Lower leg skin (tissue), 3 donors: ENCODE results near the gene ZRANB1.

Experiments
- POLR2A ChIP-seq, 2 donors: fragments of 450-650 bp; IDR thresholded peaks; one replicate each; pipeline ENCODE4 v1.6.1; 2016 to 2017; ENCODE audit warnings: antibody characterized with exemption in 2 of 2, mild to moderate bottlenecking in 1 of 2, moderate library complexity in 1 of 2
- TF ChIP-seq, protein P1 (sequence below), 3 donors: fragments of 450-650 bp; IDR thresholded peaks; one replicate each; pipeline ENCODE4 v1.5.1; 2016; ENCODE audit warnings: antibody characterized with exemption in 3 of 3, mild to moderate bottlenecking in 3 of 3, moderate library complexity in 2 of 3

DNA sequence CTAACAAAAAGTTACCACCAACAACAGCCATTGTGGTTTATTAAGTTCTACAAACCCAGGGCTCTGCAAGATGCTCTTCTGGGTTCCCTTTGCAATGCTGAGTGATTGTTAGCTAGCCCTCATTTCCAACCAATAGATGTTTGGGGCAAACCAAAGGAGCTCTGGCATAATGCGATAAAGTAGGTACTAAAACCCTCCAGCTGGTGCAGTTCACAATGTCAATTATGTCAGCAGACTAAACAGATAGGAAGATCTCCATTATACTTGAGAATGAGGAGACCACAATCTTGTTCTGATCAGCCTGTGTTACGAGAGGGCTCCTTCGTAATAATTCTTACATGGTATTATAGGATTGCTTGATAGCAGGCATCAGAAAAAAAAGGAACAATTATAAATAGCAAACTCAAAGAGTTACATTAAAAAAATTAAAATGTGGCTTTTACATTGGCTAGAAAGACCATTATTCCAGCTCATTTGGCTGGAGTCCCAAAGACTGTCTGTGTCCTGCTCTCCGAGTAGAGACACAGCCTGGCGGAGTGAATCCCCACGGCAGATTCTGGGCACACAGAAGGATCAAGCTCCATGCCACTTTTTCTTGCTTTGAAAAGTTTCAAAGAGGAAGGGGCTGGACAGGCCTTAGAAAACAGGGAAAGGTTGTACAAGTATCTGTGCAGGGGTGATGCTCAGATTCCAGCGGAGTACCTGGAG is 93.8 kb downstream of the ZRANB1 start:
- TF ChIP-seq, protein P1, sequence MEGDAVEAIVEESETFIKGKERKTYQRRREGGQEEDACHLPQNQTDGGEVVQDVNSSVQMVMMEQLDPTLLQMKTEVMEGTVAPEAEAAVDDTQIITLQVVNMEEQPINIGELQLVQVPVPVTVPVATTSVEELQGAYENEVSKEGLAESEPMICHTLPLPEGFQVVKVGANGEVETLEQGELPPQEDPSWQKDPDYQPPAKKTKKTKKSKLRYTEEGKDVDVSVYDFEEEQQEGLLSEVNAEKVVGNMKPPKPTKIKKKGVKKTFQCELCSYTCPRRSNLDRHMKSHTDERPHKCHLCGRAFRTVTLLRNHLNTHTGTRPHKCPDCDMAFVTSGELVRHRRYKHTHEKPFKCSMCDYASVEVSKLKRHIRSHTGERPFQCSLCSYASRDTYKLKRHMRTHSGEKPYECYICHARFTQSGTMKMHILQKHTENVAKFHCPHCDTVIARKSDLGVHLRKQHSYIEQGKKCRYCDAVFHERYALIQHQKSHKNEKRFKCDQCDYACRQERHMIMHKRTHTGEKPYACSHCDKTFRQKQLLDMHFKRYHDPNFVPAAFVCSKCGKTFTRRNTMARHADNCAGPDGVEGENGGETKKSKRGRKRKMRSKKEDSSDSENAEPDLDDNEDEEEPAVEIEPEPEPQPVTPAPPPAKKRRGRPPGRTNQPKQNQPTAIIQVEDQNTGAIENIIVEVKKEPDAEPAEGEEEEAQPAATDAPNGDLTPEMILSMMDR (IDR thresholded peaks at IDR 0.05) = no peak
- TF ChIP-seq POLR2A (IDR thresholded peaks at IDR 0.05) = no peak
